GM19328 (cell line): ENCODE measurements around the gene ACTR1A.
"Not testable (repeated sequence)": the region's sequence is repeated elsewhere in the genome, so short reads cannot be mapped to it uniquely, and the experiment has no call there.

Experiments
- ATAC-seq: cut with Tn5 transposase; IDR thresholded peaks from one replicate; pipeline ENCODE4 v1.9.1; 2021; ENCODE audit warnings: mild to moderate bottlenecking, moderate library complexity; ENCODE audit not compliant: unreplicated experiment

ACTR1A gene

GRCh38 chr10:102515724-102516123 lies 13.2 kb upstream of the ACTR1A start:
- no peak for ATAC-seq

GRCh38 chr10:102514487-102515311 lies 12.2 kb upstream of the ACTR1A start:
- ATAC-seq, result no peak

- no peak for ATAC-seq
These were observed 9.2 kb upstream of the ACTR1A start for GRCh38 chr10:102511583-102512274.

- ATAC-seq, result no peak
These were observed 6.9 kb upstream of the ACTR1A start for GRCh38 chr10:102509387-102509786.

GRCh38 chr10:102508506-102508905 lies 6.0 kb upstream of the ACTR1A start:
- ATAC-seq, result no peak

- no peak for ATAC-seq
These were observed 5.0 kb upstream of the ACTR1A start for GRCh38 chr10:102507521-102507920.

GRCh38 chr10:102505462-102506115 lies 3.1 kb upstream of the ACTR1A start:
- no peak for ATAC-seq

GRCh38 chr10:102504976-102505300 lies 2.4 kb upstream of the ACTR1A start:
- no peak for ATAC-seq

- ATAC-seq, result no peak
These were observed 1.9 kb upstream of the ACTR1A start for GRCh38 chr10:102504179-102504975.

GRCh38 chr10:102503264-102504178 lies 1.0 kb upstream of the ACTR1A start, which contains the start of gene SUFU:
SUFU (plus strand) TSS chr10:102503972; CDS start chr10:102504153, 181 bp downstream.
- peak; percentile 57 for ATAC-seq

GRCh38 chr10:102502029-102502336 lies 529 bp downstream of the ACTR1A start:
- ATAC-seq, result peak; percentile 59

- ATAC-seq, result no peak
These were observed 1.1 kb downstream of the ACTR1A start for GRCh38 chr10:102501201-102502028.

- not testable (repeated sequence) for ATAC-seq
These were observed 1.8 kb downstream of the ACTR1A start for GRCh38 chr10:102500686-102501085.

GRCh38 chr10:102499356-102499755 lies 3.2 kb downstream of the ACTR1A start:
- ATAC-seq, result no peak

GRCh38 chr10:102497545-102497944 lies 5.0 kb downstream of the ACTR1A start:
- ATAC-seq, result no peak

- ATAC-seq, result no peak
These were observed 8.7 kb downstream of the ACTR1A start for GRCh38 chr10:102493771-102494170.

- ATAC-seq, result no peak
These were observed 9.5 kb downstream of the ACTR1A start for GRCh38 chr10:102492983-102493382.

- ATAC-seq, result no peak
These were observed 10.1 kb downstream of the ACTR1A start for GRCh38 chr10:102492344-102492939.

GRCh38 chr10:102491136-102491535 lies 11.4 kb downstream of the ACTR1A start:
- no peak for ATAC-seq
